ENCODE data around the gene ELK3. TPM values are rescaled to one million over a fixed set of nuclear protein-coding genes. Genes with fewer than 3 reads are reported as not detected.

Gene ELK3
- polyA plus RNA-seq, 3 donors = 45.0 to 53.7 (median 47.3) TPM

- no peak for DNase-seq
Observed at GRCh38 chr12:96183734-96184370, 10.3 kb upstream of the ELK3 start.

- no peak for DNase-seq
Observed at GRCh38 chr12:96185914-96186313, 8.3 kb upstream of the ELK3 start.

- no peak for DNase-seq
Observed at GRCh38 chr12:96186607-96187301, 7.4 kb upstream of the ELK3 start.

GRCh38 chr12:96187956-96188355 is 6.2 kb upstream of the ELK3 start:
- peak; percentile 78 for DNase-seq

- no peak for DNase-seq
Observed at GRCh38 chr12:96189781-96190180, 4.4 kb upstream of the ELK3 start.

- no peak for DNase-seq
Observed at GRCh38 chr12:96190413-96191108, 3.6 kb upstream of the ELK3 start.

GRCh38 chr12:96192926-96193573 is 1.1 kb upstream of the ELK3 start:
- DNase-seq = no peak

- no peak for DNase-seq
Observed at GRCh38 chr12:96194576-96194889, 358 bp downstream of the ELK3 start.

GRCh38 chr12:96194971-96195844 is 1.0 kb downstream of the ELK3 start:
- no peak for DNase-seq

- DNase-seq = no peak
Observed at GRCh38 chr12:96195845-96196451, 1.8 kb downstream of the ELK3 start.

- DNase-seq = no peak
Observed at GRCh38 chr12:96196781-96197180, 2.6 kb downstream of the ELK3 start.

- no peak for DNase-seq
Observed at GRCh38 chr12:96197503-96198272, 3.5 kb downstream of the ELK3 start.

GRCh38 chr12:96198965-96199364 is 4.8 kb downstream of the ELK3 start:
- no peak for DNase-seq

- DNase-seq = no peak
Observed at GRCh38 chr12:96199464-96199863, 5.3 kb downstream of the ELK3 start.

- no peak for DNase-seq
Observed at GRCh38 chr12:96201272-96202227, 7.4 kb downstream of the ELK3 start.

- DNase-seq = no peak
Observed at GRCh38 chr12:96204381-96204780, 10.2 kb downstream of the ELK3 start.

- no peak for DNase-seq
Observed at GRCh38 chr12:96205908-96206307, 11.7 kb downstream of the ELK3 start.

- DNase-seq = no peak
Observed at GRCh38 chr12:96206936-96207662, 12.9 kb downstream of the ELK3 start.

GRCh38 chr12:96208346-96208745 is 14.2 kb downstream of the ELK3 start:
- DNase-seq = no peak
